Esophagus (tissue), 2 donors: ENCODE results near the gene ELMOD1. TPM values are rescaled to one million over a fixed set of nuclear protein-coding genes. Genes with fewer than 3 reads are reported as not detected.

Experiments used
- H3K27ac ChIP-seq, 2 donors: one replicate each; pipeline ENCODE4 v1.5.1; 2013; ENCODE audit warnings: low read depth in 2 of 2, mild to moderate bottlenecking in 2 of 2, inconsistent platforms in 1 of 2, low read length in 1 of 2, moderate library complexity in 1 of 2
- H3K27me3 ChIP-seq, 2 donors: one replicate each; pipeline ENCODE4 v1.6.1; 2013; ENCODE audit warnings: low read length in 2 of 2, control low read depth in 1 of 2, mild to moderate bottlenecking in 1 of 2; ENCODE audit not compliant: insufficient read depth in 2 of 2, control insufficient read depth in 1 of 2
- H3K36me3 ChIP-seq, 2 donors: one replicate each; pipeline ENCODE4 v1.6.1; 2013; ENCODE audit warnings: low read length in 1 of 2; ENCODE audit not compliant: control insufficient read depth in 2 of 2, insufficient read depth in 2 of 2
- H3K4me1 ChIP-seq, 2 donors: one replicate each; pipeline ENCODE4 v1.6.1; 2013; ENCODE audit warnings: low read length in 1 of 2; ENCODE audit not compliant: control insufficient read depth in 2 of 2, insufficient read depth in 2 of 2
- H3K4me3 ChIP-seq, 2 donors: one replicate each; pipeline ENCODE4 v1.5.1; 2013; ENCODE audit warnings: low read length in 2 of 2, mild to moderate bottlenecking in 2 of 2, low read depth in 1 of 2, moderate library complexity in 1 of 2
- H3K9me3 ChIP-seq, 2 donors: one replicate each; pipeline ENCODE4 v1.6.1; 2013; ENCODE audit warnings: mild to moderate bottlenecking in 2 of 2, low read depth in 1 of 2, low read length in 1 of 2, moderate library complexity in 1 of 2; ENCODE audit not compliant: control insufficient read depth in 2 of 2, insufficient read depth in 1 of 2
- whole genome bisulfite sequencing, 2 donors: extraction: QIAGEN DNeasy Blood & Tissue Kit; methylation state at CpG; one replicate each; pipeline ENCODE4 v1.1.7; 2013; 5-methylcytosine and 5-hydroxymethylcytosine counted together
- polyA plus RNA-seq, 2 donors: library from polyadenylated mRNA; stranded (reverse); fragments of 200-250 nt; gene quantifications; one replicate each; pipeline ENCODE4 v1.2.3, GENCODE V29; 2013
- donor health status: healthy with polysubstance abuse.
- donor health status: Bipolar disorder and iron deficiency.

Gene ELMOD1
- polyA plus RNA-seq, 2 donors, result 0.02 TPM; not detected in 1

DNA sequence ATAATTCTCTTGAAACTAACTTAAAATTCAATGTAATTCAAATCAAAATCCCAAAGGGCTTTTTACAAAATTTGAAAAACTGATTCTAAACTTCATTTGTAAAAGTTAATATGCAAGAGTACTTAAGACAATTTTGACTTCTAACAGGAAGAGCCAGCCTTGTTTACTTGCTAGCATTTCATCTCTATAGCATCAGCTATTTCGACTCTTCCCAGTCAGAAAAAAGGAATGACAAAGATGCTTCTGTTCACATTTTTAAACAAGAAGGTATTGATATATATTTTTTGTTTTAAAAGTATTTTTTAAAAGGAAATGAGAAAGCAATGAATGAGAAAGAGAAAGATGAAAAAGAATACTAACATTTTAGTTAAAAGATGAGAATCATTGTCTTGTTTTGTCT lies 104.5 kb downstream of the ELMOD1 start:
- Histone ChIP-seq H3K4me3 (no peak overlapping the region), H3K9me3 (no peaks in the 10 kb centered on the region), H3K36me3 (no peaks in the 10 kb centered on the region), H3K27me3 (no peaks in the 10 kb centered on the region), H3K4me1 (no peaks in the 10 kb centered on the region), H3K27ac (no peak overlapping the region)
- WGBS, 2 donors, result 65 to 81% methylated on average over 1 of the region's 1 CpG

DNA sequence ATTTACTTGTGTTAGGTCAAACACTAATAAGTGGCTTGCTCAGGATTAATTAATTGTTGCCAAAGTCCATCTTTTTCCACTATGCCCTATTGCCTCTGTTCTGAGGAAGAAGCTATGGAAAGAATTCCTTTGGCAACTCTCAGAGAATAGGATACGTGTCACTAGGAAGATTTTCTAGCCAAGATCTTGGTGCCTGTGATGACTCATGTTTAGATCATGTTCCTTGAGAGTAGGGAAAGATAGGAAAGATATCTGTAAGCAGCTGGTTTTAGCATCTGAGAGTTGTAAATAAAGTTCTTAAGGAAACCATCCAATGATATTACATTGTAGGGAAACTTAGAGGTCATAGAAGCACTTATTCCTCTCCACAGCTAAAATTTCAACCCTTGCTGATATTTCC lies 105.2 kb downstream of the ELMOD1 start:
- WGBS, 2 donors, result 12 to 21% methylated on average over 1 of the region's 1 CpG
- Histone ChIP-seq H3K27ac (no peak overlapping the region), H3K36me3 (no peaks in the 10 kb centered on the region), H3K4me3 (no peak overlapping the region), H3K4me1 (no peaks in the 10 kb centered on the region), H3K9me3 (no peaks in the 10 kb centered on the region), H3K27me3 (no peaks in the 10 kb centered on the region)

DNA sequence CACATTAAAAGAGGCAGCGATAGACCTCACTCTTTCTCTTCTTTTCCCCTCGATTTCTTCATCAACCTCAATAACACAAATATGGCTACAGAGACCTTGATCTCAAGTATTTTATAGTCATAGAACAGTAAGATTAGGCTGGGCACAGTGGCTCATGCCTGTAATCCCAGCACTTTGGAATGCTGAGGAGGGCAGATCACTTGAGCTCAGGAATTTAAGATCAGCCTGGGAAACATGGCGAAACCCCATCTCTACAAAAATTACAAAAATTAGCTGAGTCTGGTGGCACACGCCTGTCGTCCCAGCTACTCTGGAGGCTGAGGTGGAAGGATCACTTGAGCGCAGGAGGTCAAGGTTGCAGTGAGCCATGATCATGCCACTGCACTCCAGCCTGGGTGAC lies 106.3 kb downstream of the ELMOD1 start:
- Histone ChIP-seq H3K4me1 (no peaks in the 10 kb centered on the region), H3K4me3 (no peak overlapping the region), H3K27ac (no peak overlapping the region), H3K9me3 (no peaks in the 10 kb centered on the region), H3K27me3 (no peaks in the 10 kb centered on the region), H3K36me3 (no peaks in the 10 kb centered on the region)
- 75 to 87% methylated on average over 6 of the region's 6 CpGs for WGBS, 2 donors

DNA sequence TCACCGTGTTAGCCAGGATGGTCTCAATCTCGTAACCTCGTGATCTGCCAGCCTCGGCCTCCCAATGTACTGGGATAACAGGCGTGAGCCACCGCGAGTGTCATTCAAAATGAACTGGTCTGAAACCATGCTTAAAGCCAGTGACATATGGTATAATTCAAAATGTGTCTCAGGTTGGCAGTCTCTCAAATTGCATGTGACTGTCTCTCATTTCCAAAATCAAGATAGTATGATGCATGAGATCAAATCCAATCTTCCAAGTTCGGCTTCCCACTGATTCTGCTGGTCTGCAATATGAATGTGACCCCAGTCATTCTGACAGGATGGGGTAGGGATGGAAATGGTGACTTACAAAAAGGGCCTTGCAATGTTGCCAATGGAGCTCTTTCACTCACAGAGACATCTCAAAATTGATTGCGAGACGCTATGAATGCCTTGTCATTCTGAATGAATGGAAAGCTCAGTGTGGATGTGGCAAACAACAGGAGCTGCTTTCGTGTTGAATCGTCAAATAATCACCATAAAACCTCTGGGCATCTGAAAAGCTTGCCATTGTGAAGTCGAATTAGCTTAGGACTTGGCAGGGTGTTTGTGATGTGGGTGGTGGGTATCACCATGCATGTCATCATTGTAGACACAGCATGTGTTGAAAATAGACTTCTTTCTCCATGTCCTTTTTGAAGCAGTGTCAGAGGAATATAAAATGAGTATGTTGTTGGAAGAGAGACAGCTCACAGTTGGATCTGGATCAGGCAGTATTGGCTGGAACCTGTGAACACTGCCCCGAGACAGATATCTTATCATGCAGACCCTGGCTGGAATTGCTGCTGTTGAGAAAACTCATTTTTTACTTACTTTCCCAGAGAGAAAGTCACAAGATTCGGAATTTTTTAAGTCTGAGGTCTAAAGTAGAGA lies 108.7 kb downstream of the ELMOD1 start:
- H3K4me1 ChIP-seq, result no peaks in the 10 kb centered on the region
- no peak overlapping the region for H3K27ac ChIP-seq
- no peaks in the 10 kb centered on the region for H3K9me3 ChIP-seq
- H3K36me3 ChIP-seq, result no peaks in the 10 kb centered on the region
- 83% methylated on average over 15 of the region's 15 CpGs for WGBS, 2 donors
- H3K27me3 ChIP-seq, result no peaks in the 10 kb centered on the region
- no peak overlapping the region for H3K4me3 ChIP-seq

DNA sequence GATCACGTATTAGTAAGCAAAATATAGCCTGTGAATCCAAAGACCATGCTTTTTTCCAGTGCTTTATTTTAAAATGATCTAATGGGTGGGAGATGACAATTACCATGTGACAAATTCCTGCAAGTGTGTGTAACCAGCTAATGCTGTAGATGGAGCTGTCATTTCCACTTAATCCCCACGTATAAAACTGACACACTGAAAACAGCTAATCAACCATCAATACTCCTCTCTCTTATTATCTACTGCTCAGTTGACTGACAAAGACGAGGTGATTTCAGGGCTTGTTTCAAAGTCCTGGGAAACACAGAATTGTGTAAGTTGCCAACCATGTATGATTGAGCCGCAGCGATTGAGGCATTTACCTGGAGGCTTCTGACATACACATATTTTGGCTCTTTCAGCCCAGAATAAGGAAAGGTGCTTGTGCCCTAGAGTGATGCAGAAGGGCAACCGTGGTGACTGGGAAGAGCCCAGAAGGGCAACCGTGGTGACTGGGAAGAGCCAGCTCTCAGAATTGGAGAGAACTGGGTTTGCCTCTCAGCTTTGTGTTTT lies 111.2 kb downstream of the ELMOD1 start:
- H3K4me3 ChIP-seq, result no peak overlapping the region
- no peak overlapping the region for H3K27ac ChIP-seq
- H3K4me1 ChIP-seq, result no peaks in the 10 kb centered on the region
- 73 to 82% methylated on average over 7 of the region's 7 CpGs for WGBS, 2 donors
- no peaks in the 10 kb centered on the region for H3K9me3 ChIP-seq
- no peaks in the 10 kb centered on the region for H3K27me3 ChIP-seq
- no peaks in the 10 kb centered on the region for H3K36me3 ChIP-seq

DNA sequence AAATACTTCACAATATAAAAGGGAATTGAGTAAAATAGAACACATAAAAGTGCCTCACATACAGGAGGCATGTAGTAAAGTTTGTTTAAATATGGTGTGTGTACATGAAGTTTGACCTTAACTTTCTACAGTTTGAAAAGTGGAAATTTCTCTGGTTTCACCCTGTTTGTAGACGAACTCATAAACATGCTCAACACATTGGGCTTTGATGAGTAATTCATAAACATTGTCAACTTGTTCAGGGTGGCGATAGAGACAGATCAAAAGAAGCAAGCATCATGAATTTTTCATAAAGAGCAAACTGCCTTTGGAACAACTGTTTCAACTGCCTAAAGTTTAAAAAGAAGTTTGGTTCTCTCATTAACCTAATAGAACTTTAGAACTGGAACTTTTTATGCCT lies 111.8 kb downstream of the ELMOD1 start:
- Histone ChIP-seq H3K27ac (no peak overlapping the region), H3K4me1 (no peaks in the 10 kb centered on the region), H3K4me3 (no peak overlapping the region), H3K9me3 (no peaks in the 10 kb centered on the region), H3K27me3 (no peaks in the 10 kb centered on the region), H3K36me3 (no peaks in the 10 kb centered on the region)
- WGBS, 2 donors, result 34 to 52% methylated on average over 2 of the region's 2 CpGs

DNA sequence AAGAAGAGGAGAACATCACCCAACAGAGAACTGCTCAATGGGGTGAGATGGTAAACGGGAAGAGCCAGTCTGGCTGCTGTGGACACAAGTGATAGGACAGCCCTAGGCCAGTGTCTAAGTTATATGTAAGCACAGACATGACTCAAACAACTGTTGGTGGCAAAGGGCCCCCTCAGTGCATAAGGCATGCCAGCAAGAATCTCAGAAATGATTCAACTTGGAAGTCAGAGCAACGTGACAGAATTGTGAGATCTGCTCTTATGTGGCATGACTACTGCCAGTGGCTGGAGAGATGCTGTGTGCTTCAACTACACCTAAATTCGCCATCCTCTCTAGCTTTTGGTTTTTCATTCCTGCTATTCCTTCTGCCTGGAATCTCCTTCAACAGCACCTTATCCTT lies 113.5 kb downstream of the ELMOD1 start:
- Histone ChIP-seq H3K4me1 (no peaks in the 10 kb centered on the region), H3K27ac (no peak overlapping the region), H3K4me3 (no peak overlapping the region), H3K9me3 (no peaks in the 10 kb centered on the region), H3K36me3 (no peaks in the 10 kb centered on the region), H3K27me3 (no peaks in the 10 kb centered on the region)
- 64 to 73% methylated on average over 3 of the region's 3 CpGs for WGBS, 2 donors

DNA sequence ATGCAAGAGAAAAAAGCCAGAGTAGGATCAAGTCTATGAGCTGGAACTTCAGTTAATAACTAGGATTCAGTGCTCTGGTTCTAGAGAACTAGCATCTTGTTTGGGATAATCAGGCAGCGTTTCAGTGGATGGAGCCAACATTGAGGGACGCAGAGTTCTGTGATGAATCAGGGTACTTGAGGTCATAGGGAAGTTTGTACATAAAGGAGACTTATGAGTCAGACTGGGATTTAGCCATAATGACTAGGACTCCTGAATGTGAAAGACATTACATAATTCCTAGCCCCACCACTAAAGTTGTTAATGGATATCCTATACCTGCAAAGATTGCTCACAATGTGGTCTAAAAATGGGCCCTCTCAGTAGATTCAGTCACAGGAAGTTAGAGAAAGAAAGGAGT lies 114.1 kb downstream of the ELMOD1 start:
- Histone ChIP-seq H3K4me1 (no peaks in the 10 kb centered on the region), H3K4me3 (no peak overlapping the region), H3K36me3 (no peaks in the 10 kb centered on the region), H3K27me3 (no peaks in the 10 kb centered on the region), H3K27ac (no peak overlapping the region), H3K9me3 (no peaks in the 10 kb centered on the region)
- WGBS, 2 donors, result 44 to 71% methylated on average over 2 of the region's 2 CpGs

DNA sequence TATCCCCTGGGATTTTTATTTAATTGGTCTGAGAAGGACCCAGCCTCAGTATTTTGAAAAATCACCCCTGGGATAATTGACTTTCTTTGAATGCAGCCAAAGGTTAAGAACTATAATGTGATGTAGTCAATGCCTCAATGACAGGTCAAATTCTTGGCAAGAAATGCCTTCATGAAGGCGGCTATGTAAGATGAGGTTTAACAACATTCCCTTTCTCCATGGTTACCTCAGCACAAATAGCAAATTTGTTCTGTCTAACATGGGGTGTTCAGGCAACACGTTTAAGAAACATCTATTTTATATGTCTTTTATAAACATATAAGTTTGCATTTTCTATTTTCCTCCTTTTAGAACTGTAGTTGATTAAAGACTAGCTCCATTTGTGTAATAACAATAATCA lies 115.6 kb downstream of the ELMOD1 start:
- H3K27me3 ChIP-seq, result no peaks in the 10 kb centered on the region
- H3K9me3 ChIP-seq, result no peaks in the 10 kb centered on the region
- no peak overlapping the region for H3K4me3 ChIP-seq
- H3K36me3 ChIP-seq, result no peaks in the 10 kb centered on the region
- no peak overlapping the region for H3K27ac ChIP-seq
- H3K4me1 ChIP-seq, result no peaks in the 10 kb centered on the region
- 38 to 54% methylated on average over 2 of the region's 2 CpGs for WGBS, 2 donors

DNA sequence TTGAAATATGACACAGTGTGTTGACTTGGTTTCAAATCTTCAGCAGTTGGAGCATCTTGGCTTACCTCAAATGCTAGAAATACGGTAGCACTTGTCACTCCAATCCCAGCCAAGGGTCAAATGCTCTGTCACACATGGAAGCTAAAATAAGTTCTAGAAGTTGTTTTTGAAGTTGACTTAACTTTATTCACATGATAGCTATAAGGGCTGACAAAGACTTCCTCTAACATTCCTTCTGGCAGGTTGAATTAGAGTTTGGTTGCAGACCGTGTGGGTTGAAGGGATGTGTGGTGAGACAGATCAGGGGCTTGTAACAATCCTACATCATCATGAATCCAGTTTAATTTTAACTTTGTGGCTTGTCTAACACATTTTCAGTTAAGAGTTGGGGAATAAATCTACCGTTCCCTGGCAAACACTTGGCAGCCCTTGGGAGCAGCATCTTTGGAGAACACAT lies 116.3 kb downstream of the ELMOD1 start:
- WGBS, 2 donors, result 69 to 78% methylated on average over 3 of the region's 3 CpGs
- no peaks in the 10 kb centered on the region for H3K27me3 ChIP-seq

More for the DNA sequence above, 116.3 kb downstream of the ELMOD1 start:
- H3K36me3 ChIP-seq, result no peaks in the 10 kb centered on the region
- H3K9me3 ChIP-seq, result no peaks in the 10 kb centered on the region
- no peak overlapping the region for H3K27ac ChIP-seq
- H3K4me3 ChIP-seq, result no peak overlapping the region
- no peaks in the 10 kb centered on the region for H3K4me1 ChIP-seq
